Neural progenitor cell (in vitro differentiated cells): Measurements from ENCODE around the gene ENTPD2. TPM values are rescaled to one million over a fixed set of nuclear protein-coding genes. Genes with fewer than 3 reads are reported as not detected.

ENCODE experiments used
- DNase-seq: peaks from one replicate; pipeline ENCODE4 v3.0.0-alpha.2; 2016; ENCODE audit warnings: low spot score
- H2AFZ ChIP-seq: fragments of 200-600 bp; sonication (generic); replicated peaks from 2 replicates; pipeline ENCODE4 v1.6.1; 2016; ENCODE audit warnings: antibody characterized with exemption
- H3F3A ChIP-seq: fragments of 200-600 bp; sonication (generic); 2 replicates; pipeline ENCODE4 v1.6.1; 2016; ENCODE audit warnings: antibody characterized with exemption, low read depth
- H3K27ac ChIP-seq: fragments of 200-600 bp; sonication (generic); 2 replicates; pipeline ENCODE4 v1.5.1; 2016; ENCODE audit warnings: mild to moderate bottlenecking
- H3K27me3 ChIP-seq: fragments of 200-600 bp; sonication (generic); 2 replicates; pipeline ENCODE4 v1.6.1; 2016; ENCODE audit warnings: mild to moderate bottlenecking, moderate library complexity
- H3K36me3 ChIP-seq: fragments of 200-600 bp; sonication (generic); 2 replicates; pipeline ENCODE4 v1.5.1; 2016
- H3K4me1 ChIP-seq: fragments of 200-600 bp; sonication (generic); 2 replicates; pipeline ENCODE4 v1.6.1; 2016; ENCODE audit warnings: mixed run types
- H3K4me2 ChIP-seq: fragments of 200-600 bp; sonication (generic); 2 replicates; pipeline ENCODE4 v1.6.1; 2016
- H3K4me3 ChIP-seq: fragments of 200-600 bp; sonication (generic); 2 replicates; pipeline ENCODE4 v1.5.1; 2016
- H3K79me2 ChIP-seq: fragments of 200-600 bp; sonication (generic); 2 replicates; pipeline ENCODE4 v1.6.1; 2016; ENCODE audit warnings: low read depth
- H3K9ac ChIP-seq: fragments of 200-600 bp; sonication (generic); 2 replicates; pipeline ENCODE4 v1.6.1; 2016
- H3K9me3 ChIP-seq: fragments of 200-600 bp; sonication (generic); 2 replicates; pipeline ENCODE4 v1.5.1; 2016; ENCODE audit warnings: low read depth
- H4K20me1 ChIP-seq: fragments of 200-600 bp; sonication (generic); 2 replicates; pipeline ENCODE4 v1.6.1; 2016; ENCODE audit warnings: low read depth
- H3K27ac Mint-ChIP-seq: 3 replicates; pipeline ENCODE4 v1.8.0; 2021; ENCODE audit warnings: mixed read lengths
- H3K27me3 Mint-ChIP-seq: 2 replicates; pipeline ENCODE4 v1.8.0; 2022; ENCODE audit warnings: low read depth, mild to moderate bottlenecking, inconsistent platforms, moderate library complexity, mixed read lengths; ENCODE audit not compliant: insufficient read depth
- H3K36me3 Mint-ChIP-seq: 3 replicates; pipeline ENCODE4 v1.8.0; 2021; ENCODE audit warnings: mixed read lengths
- H3K4me1 Mint-ChIP-seq: 3 replicates; pipeline ENCODE4 v1.8.0; 2021; ENCODE audit warnings: mixed read lengths
- H3K4me3 Mint-ChIP-seq: 3 replicates; pipeline ENCODE4 v1.8.0; 2021; ENCODE audit warnings: mild to moderate bottlenecking, moderate library complexity, mixed read lengths
- H3K9me3 Mint-ChIP-seq: 3 replicates; pipeline ENCODE4 v1.8.0; 2020; ENCODE audit warnings: mixed read lengths
- EZH2 ChIP-seq: fragments of 200-600 bp; sonication (generic); IDR thresholded peaks from 2 replicates; pipeline ENCODE4 v1.6.1; 2017; ENCODE audit warnings: antibody characterized with exemption, mild to moderate bottlenecking, moderate library complexity
- EZH2phosphoT487 ChIP-seq: fragments of 200-600 bp; sonication (generic); IDR thresholded peaks from 2 replicates; pipeline ENCODE4 v1.6.1; 2017; ENCODE audit warnings: antibody characterized with exemption
- total RNA-seq: library from RNA; depleted of rRNA; stranded (reverse); fragments of >200 nt; gene quantifications from 2 replicates; pipeline ENCODE4 v1.2.3, GENCODE V29; 2015; ENCODE audit warnings: low replicate concordance
- TF ChIP-seq, protein P1 (sequence below): fragments of 200-600 bp; sonication (generic); IDR thresholded peaks from 2 replicates; pipeline ENCODE4 v1.5.1; 2017; ENCODE audit warnings: antibody characterized with exemption, mild to moderate bottlenecking

ENTPD2 gene
- total RNA-seq, 1 donor from 2014 or later, result not detected

DNA sequence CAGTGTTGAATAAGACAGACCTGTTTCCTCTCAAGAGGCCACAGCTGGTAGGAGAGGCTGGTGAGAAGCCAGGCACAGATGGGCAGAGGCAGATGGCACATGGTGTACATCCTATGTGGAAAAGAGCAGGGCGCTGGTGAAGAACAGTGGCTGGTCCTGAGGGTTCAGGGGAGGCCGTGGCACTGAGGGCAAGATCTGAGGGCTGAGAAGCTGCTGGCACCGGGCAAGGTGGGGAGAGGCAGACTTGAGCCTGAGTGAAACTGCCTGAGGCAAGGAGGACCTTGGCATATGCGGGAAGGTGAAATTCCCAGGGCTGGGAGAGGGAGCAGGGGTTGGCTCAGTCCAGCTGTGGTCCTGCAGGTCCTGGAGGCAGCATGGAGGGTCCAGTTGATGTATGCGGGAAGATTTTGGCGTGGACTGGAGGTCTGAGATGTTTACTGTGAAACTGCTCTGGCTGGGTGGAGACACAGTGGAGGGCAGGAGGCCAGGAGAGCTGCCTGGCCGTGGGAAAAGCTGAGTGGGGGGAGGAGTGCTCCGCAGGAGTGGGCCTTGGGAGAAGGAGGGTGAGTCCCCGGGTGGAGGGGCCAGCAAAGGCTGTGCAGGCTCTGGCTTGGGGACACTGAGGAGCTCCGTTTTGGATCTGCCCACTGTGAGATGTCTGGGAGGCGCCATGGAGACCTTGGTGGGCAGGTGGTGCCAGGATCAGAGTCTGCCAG lies 35.5 kb upstream of the ENTPD2 start:
- Histone ChIP-seq H3F3A (peaks cover 18% of the 10 kb centered on the region), H3K36me3 (no peaks in the 10 kb centered on the region), H3K4me1 (peaks cover 7% of the 10 kb centered on the region), H3K9me3 (no peaks in the 10 kb centered on the region), H3K79me2 (peaks cover 9% of the 10 kb centered on the region), H2AFZ (no peak overlapping the region), H3K4me3 (no peak overlapping the region), H3K27me3 (peaks cover 27% of the 10 kb centered on the region), H3K4me2 (no peak overlapping the region), H4K20me1 (no peaks in the 10 kb centered on the region), H3K9ac (no peak overlapping the region), H3K27ac (no peak overlapping the region)
- Mint-ChIP-seq H3K4me3 (peak overlapping the region; percentile 38), H3K4me1 (peaks cover 16% of the 10 kb centered on the region), H3K9me3 (no peaks in the 10 kb centered on the region), H3K27ac (peak overlapping the region; percentile 34), H3K27me3 (peaks cover 11% of the 10 kb centered on the region), H3K36me3 (peaks cover 7% of the 10 kb centered on the region)
- DNase-seq, result no peak
- TF ChIP-seq EZH2, result no peak
- no peak for TF ChIP-seq EZH2phosphoT487
- TF ChIP-seq, protein P1, sequence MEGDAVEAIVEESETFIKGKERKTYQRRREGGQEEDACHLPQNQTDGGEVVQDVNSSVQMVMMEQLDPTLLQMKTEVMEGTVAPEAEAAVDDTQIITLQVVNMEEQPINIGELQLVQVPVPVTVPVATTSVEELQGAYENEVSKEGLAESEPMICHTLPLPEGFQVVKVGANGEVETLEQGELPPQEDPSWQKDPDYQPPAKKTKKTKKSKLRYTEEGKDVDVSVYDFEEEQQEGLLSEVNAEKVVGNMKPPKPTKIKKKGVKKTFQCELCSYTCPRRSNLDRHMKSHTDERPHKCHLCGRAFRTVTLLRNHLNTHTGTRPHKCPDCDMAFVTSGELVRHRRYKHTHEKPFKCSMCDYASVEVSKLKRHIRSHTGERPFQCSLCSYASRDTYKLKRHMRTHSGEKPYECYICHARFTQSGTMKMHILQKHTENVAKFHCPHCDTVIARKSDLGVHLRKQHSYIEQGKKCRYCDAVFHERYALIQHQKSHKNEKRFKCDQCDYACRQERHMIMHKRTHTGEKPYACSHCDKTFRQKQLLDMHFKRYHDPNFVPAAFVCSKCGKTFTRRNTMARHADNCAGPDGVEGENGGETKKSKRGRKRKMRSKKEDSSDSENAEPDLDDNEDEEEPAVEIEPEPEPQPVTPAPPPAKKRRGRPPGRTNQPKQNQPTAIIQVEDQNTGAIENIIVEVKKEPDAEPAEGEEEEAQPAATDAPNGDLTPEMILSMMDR, result no peak

DNA sequence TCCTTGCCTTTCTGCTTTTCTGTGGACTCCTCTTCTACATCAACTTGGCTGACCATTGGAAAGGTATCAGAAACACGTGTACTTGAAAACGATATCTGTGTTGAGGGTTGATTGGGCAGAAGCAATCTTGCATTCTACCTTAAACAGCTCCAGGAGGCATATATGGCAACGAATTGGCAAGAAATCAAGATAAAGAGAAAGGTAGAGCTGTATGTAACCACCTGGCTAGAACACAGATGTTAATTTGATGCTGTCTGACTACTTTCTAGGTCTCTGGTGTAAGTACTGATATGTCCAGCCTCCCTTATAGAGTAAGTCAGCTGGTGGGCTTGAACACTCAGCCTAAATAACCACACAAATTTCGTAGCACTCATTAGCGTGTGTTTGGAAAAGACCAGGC lies 34.3 kb upstream of the ENTPD2 start:
- H3K36me3 Mint-ChIP-seq, result peaks cover 5% of the 10 kb centered on the region
- Histone ChIP-seq H4K20me1 (no peaks in the 10 kb centered on the region), H3K36me3 (no peaks in the 10 kb centered on the region), H3K4me3 (peak overlapping the region; percentile 75), H2AFZ (no peak overlapping the region), H3K9ac (no peak overlapping the region), H3K4me1 (peaks cover 14% of the 10 kb centered on the region), H3K4me2 (peak overlapping the region; percentile 97), H3F3A (peaks cover 18% of the 10 kb centered on the region), H3K27ac (no peak overlapping the region), H3K79me2 (peaks cover 9% of the 10 kb centered on the region), H3K9me3 (no peaks in the 10 kb centered on the region), H3K27me3 (peaks cover 32% of the 10 kb centered on the region)
- no peak overlapping the region for H3K27ac Mint-ChIP-seq
- no peaks in the 10 kb centered on the region for H3K9me3 Mint-ChIP-seq
- DNase-seq, result no peak
- peaks cover 16% of the 10 kb centered on the region for H3K27me3 Mint-ChIP-seq
- TF ChIP-seq EZH2 (no peak), EZH2phosphoT487 (no peak)
- TF ChIP-seq, protein P1, result no peak
- peak overlapping the region; percentile 90 for H3K4me3 Mint-ChIP-seq
- peaks cover 25% of the 10 kb centered on the region for H3K4me1 Mint-ChIP-seq

DNA sequence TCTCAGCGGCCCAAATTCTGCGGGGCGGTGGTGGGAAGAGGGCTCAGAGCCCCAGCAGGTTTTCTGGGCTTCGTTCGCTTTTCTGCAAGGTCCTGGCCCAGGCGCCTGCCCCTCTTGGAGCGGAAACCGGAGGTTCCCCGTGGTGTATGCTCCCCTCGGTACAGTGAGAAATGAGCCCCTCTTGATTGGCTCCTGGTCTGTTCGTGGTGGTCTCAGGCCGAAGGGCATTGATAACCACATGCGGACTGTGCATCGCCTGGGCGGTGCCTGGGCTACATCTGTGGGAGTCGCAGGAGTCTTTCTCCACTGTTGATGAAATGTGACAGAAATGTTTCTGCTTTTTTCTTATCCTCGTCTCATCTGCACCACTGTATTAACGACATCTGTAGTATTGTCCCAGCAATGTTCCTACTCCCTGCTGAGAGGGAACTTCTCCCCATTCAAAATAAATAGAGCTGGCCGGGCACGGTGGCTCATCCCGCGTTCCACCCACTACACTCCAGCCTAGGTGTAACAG lies 33.6 kb upstream of the ENTPD2 start:
- TF ChIP-seq EZH2 (no peak), EZH2phosphoT487 (no peak)
- TF ChIP-seq, protein P1, result no peak
- Histone ChIP-seq H3K4me3 (peak overlapping the region; percentile 75), H3K27ac (no peak overlapping the region), H3K79me2 (peaks cover 9% of the 10 kb centered on the region), H2AFZ (peak overlapping the region; percentile 84), H3K4me2 (peak overlapping the region; percentile 97), H3K9ac (peak overlapping the region; percentile 15), H3F3A (peaks cover 18% of the 10 kb centered on the region), H3K27me3 (peaks cover 32% of the 10 kb centered on the region), H3K9me3 (no peaks in the 10 kb centered on the region), H3K36me3 (no peaks in the 10 kb centered on the region), H3K4me1 (peaks cover 14% of the 10 kb centered on the region), H4K20me1 (no peaks in the 10 kb centered on the region)
- peak overlapping the region; percentile 90 for H3K4me3 Mint-ChIP-seq
- H3K4me1 Mint-ChIP-seq, result peaks cover 29% of the 10 kb centered on the region
- H3K9me3 Mint-ChIP-seq, result no peaks in the 10 kb centered on the region
- DNase-seq, result peak; percentile 26
- H3K36me3 Mint-ChIP-seq, result peaks cover 5% of the 10 kb centered on the region
- H3K27me3 Mint-ChIP-seq, result peaks cover 18% of the 10 kb centered on the region
- H3K27ac Mint-ChIP-seq, result no peak overlapping the region
